Measurements from ENCODE around the gene JMJD4.

GRCh38 chr1:227767401-227768124 lies 32.5 kb upstream of the JMJD4 start:
- TF ChIP-seq CTCF (IDR thresholded peaks at IDR 0.05 in 2 of 3, conservative IDR thresholded peaks at IDR 0.05 in 1 of 3; ENCODE audit: borderline replicate concordance in 1 of 3, insufficient read depth in 1 of 3, low read depth in 2 of 3, low read length in 2 of 3) (no peak), POLR2AphosphoS5 (IDR thresholded peaks at IDR 0.05; ENCODE audit: low read depth, low read length) (no peak), POLR2A (IDR thresholded peaks at IDR 0.05; ENCODE audit: borderline replicate concordance, extremely low read depth, insufficient read depth, insufficient read length) (no peak), EZH2 (IDR thresholded peaks at IDR 0.05) (no peak), ZFX (IDR thresholded peaks at IDR 0.05) (no peak), EZH2phosphoT487 (IDR thresholded peaks at IDR 0.05; ENCODE audit: borderline replicate concordance) (no peak), TCF7L2 (IDR thresholded peaks at IDR 0.05; ENCODE audit: borderline replicate concordance, extremely low read depth, insufficient read depth, insufficient read length) (no peak)
- TF ChIP-seq, protein P1, sequence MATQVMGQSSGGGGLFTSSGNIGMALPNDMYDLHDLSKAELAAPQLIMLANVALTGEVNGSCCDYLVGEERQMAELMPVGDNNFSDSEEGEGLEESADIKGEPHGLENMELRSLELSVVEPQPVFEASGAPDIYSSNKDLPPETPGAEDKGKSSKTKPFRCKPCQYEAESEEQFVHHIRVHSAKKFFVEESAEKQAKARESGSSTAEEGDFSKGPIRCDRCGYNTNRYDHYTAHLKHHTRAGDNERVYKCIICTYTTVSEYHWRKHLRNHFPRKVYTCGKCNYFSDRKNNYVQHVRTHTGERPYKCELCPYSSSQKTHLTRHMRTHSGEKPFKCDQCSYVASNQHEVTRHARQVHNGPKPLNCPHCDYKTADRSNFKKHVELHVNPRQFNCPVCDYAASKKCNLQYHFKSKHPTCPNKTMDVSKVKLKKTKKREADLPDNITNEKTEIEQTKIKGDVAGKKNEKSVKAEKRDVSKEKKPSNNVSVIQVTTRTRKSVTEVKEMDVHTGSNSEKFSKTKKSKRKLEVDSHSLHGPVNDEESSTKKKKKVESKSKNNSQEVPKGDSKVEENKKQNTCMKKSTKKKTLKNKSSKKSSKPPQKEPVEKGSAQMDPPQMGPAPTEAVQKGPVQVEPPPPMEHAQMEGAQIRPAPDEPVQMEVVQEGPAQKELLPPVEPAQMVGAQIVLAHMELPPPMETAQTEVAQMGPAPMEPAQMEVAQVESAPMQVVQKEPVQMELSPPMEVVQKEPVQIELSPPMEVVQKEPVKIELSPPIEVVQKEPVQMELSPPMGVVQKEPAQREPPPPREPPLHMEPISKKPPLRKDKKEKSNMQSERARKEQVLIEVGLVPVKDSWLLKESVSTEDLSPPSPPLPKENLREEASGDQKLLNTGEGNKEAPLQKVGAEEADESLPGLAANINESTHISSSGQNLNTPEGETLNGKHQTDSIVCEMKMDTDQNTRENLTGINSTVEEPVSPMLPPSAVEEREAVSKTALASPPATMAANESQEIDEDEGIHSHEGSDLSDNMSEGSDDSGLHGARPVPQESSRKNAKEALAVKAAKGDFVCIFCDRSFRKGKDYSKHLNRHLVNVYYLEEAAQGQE (IDR thresholded peaks at IDR 0.05; ENCODE audit: low read depth), result no peak
